BLaER1 (cell line): ENCODE results near the gene ZNF135.
A peak's percentile ranks its signal among the peaks of the same experiment; 100 is the strongest.

Source experiments
- H3K27ac ChIP-seq: shearing (Covaris generic); formaldehyde crosslinking; 2 replicates; pipeline ENCODE4 v1.8.1; 2022
- H3K27me3 ChIP-seq: shearing (Covaris generic); formaldehyde crosslinking; 2 replicates; pipeline ENCODE4 v1.8.1; 2022
- H3K36me3 ChIP-seq: shearing (Covaris generic); formaldehyde crosslinking; 2 replicates; pipeline ENCODE4 v1.8.1; 2022
- H3K4me1 ChIP-seq: shearing (Covaris generic); formaldehyde crosslinking; 2 replicates; pipeline ENCODE4 v1.8.1; 2022
- H3K4me2 ChIP-seq: shearing (Covaris generic); formaldehyde crosslinking; 2 replicates; pipeline ENCODE4 v1.8.1; 2022
- H3K4me3 ChIP-seq: shearing (Covaris generic); formaldehyde crosslinking; 2 replicates; pipeline ENCODE4 v1.8.1; 2022
- H3K9ac ChIP-seq: shearing (Covaris generic); formaldehyde crosslinking; 2 replicates; pipeline ENCODE4 v1.8.1; 2022
- H3K9me3 ChIP-seq: shearing (Covaris generic); formaldehyde crosslinking; 2 replicates; pipeline ENCODE4 v1.8.1; 2022
- H4K20me1 ChIP-seq: shearing (Covaris generic); formaldehyde crosslinking; 2 replicates; pipeline ENCODE4 v1.8.1; 2022
- Cebpa-rat ChIP-seq: shearing (Covaris generic); IDR thresholded peaks from 2 replicates; pipeline ENCODE4 v1.8.1; 2022

Gene ZNF135

DNA sequence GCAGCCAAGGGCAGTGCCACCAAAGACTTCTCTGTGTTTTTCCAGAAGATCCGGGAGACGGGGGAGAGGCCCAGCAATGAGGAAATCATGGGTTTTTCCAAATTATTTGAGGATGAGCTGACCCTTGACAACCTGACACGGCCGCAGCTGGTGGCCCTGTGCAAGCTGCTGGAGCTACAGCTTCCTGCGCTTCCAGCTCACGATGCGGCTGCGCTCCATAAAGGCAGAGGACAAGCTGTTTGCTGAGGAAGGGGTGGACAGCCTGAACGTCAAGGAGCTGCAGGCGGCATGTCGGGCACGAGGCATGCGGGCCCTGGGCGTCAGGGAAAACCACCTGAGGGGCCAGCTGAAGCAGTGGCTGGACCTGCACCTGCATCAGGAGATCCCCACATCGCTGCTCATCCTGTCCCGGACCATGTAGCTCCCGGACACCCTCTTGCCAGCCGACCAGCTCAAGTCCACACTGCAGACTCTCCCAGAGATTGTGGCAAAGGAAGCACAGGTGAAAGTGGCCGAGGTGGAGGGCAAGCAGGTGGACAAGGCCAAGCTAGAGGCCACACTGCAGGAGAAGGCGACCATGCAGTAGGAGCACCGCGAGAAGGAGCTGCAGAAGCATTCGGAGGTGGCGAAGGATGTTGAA is 13.6 kb upstream of the ZNF135 start:
- Histone ChIP-seq H3K4me2 (no peak overlapping the region), H4K20me1 (no peaks in the 10 kb centered on the region), H3K4me3 (no peak overlapping the region), H3K9ac (no peak overlapping the region), H3K27ac (no peak overlapping the region), H3K36me3 (no peaks in the 10 kb centered on the region), H3K27me3 (no peaks in the 10 kb centered on the region), H3K9me3 (peaks cover 100% of the 10 kb centered on the region), H3K4me1 (peaks cover 6% of the 10 kb centered on the region)
- TF ChIP-seq Cebpa-rat: no peak

DNA sequence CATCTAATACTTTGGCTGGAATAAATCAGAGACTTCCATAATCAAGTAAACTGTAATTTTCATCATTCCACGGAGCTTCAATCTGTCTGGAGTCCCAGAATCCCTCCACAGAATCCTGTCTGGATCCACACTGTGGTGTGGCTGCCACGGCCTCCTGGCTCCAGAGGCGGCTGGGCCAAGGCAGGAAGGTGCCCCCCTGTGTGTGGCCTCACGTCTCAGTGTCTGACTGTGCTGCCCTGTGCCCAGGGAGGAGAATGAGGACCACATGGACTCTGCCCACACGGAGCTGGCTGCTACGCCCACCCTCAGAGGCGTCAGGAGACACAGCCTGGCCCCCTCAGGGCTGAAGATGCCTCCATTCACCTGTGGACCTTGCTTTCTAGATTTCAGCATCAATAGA is 12.2 kb upstream of the ZNF135 start:
- no peak for TF ChIP-seq Cebpa-rat
- Histone ChIP-seq H3K9ac (no peak overlapping the region), H3K27me3 (no peaks in the 10 kb centered on the region), H4K20me1 (no peaks in the 10 kb centered on the region), H3K4me2 (no peak overlapping the region), H3K4me3 (no peak overlapping the region), H3K4me1 (peaks cover 6% of the 10 kb centered on the region), H3K9me3 (peaks cover 100% of the 10 kb centered on the region), H3K36me3 (no peaks in the 10 kb centered on the region), H3K27ac (no peak overlapping the region)

DNA sequence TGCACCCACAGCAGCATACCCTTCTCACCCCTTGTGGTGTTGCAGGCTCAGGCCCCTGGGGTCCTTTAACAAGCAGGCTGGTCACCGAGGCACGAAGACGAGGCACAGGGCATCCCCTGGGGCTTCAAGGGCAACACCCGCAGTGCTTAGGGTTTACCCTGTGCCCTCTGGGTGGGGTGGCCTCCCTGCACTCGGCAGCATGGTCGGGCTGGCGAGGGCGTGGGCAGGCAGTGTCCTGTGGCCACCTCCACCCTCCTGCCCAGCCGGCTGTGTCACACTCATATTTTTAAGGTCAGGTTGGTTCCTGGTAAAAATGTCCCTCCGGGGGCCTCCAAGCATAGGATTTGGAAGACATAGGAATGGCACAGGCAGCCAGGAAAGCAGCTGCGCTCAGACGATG is 11.4 kb upstream of the ZNF135 start:
- no peaks in the 10 kb centered on the region for H4K20me1 ChIP-seq
- H3K4me1 ChIP-seq: peaks cover 6% of the 10 kb centered on the region
- TF ChIP-seq Cebpa-rat: no peak
- 0 out of 2 replicates have a peak overlapping the region, but pooled peaks have one; percentile 17 for H3K4me2 ChIP-seq
- no peak overlapping the region for H3K27ac ChIP-seq
- H3K27me3 ChIP-seq: no peaks in the 10 kb centered on the region
- H3K4me3 ChIP-seq: no peak overlapping the region
- H3K36me3 ChIP-seq: no peaks in the 10 kb centered on the region
- no peak overlapping the region for H3K9ac ChIP-seq
- peaks cover 100% of the 10 kb centered on the region for H3K9me3 ChIP-seq

DNA sequence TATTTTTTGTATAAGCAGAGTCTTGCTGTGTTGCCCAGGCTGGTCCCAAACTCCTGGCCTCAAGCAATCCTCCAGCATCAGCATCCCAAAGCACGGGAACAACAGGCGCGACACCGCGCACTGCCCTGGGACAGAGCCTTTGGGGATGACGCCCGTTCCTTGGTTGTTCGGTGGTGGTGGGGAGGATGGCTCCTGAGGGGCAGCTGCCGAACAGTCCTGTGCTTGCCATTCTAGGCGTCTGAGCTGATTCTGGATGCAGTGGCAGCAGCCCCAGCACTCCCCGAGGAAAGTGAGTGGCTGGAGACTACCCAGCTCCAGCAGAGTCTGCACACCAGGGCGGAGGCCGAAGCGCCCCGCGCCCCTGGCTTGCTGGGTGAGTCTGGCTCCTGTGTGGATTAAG is 6.8 kb upstream of the ZNF135 start:
- H3K4me2 ChIP-seq: no peak overlapping the region
- H3K4me1 ChIP-seq: peaks cover 6% of the 10 kb centered on the region
- peaks cover 98% of the 10 kb centered on the region for H3K9me3 ChIP-seq
- H3K4me3 ChIP-seq: no peak overlapping the region
- H4K20me1 ChIP-seq: no peaks in the 10 kb centered on the region
- no peaks in the 10 kb centered on the region for H3K36me3 ChIP-seq
- H3K27me3 ChIP-seq: no peaks in the 10 kb centered on the region
- TF ChIP-seq Cebpa-rat: no peak
- no peak overlapping the region for H3K27ac ChIP-seq
- H3K9ac ChIP-seq: no peak overlapping the region

DNA sequence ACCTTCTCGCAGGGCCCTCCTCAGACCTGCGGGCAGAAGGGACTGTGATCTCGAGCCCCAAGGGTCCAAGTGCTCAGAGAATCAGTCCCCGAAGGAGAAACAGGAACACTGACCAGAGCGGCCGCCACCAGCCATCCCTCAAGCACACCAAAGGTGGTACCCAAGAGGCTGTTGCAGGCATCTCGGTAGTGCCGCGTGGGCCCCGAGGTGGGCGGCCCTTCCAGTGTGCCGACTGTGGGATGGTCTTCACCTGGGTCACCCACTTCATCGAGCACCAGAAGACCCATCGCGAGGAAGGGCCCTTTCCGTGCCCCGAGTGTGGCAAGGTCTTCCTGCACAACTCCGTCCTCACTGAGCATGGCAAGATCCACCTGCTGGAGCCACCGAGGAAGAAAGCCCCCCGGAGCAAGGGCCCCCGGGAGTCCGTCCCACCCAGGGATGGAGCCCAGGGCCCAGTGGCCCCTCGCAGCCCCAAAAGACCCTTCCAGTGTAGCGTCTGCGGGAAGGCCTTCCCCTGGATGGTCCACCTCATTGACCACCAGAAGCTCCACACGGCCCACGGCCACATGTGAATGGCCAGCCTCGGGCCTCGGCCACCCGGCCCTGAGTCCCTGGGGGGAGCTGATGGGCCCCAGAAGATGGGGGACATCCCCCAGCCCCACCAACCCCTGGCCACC is 5.5 kb upstream of the ZNF135 start:
- H3K9me3 ChIP-seq: peaks cover 97% of the 10 kb centered on the region
- peaks cover 5% of the 10 kb centered on the region for H3K4me1 ChIP-seq
- H3K27me3 ChIP-seq: no peaks in the 10 kb centered on the region
- H3K4me3 ChIP-seq: no peak overlapping the region
- no peak for TF ChIP-seq Cebpa-rat
- no peaks in the 10 kb centered on the region for H3K36me3 ChIP-seq
- no peak overlapping the region for H3K9ac ChIP-seq
- H3K27ac ChIP-seq: no peak overlapping the region
- no peaks in the 10 kb centered on the region for H4K20me1 ChIP-seq
- no peak overlapping the region for H3K4me2 ChIP-seq

DNA sequence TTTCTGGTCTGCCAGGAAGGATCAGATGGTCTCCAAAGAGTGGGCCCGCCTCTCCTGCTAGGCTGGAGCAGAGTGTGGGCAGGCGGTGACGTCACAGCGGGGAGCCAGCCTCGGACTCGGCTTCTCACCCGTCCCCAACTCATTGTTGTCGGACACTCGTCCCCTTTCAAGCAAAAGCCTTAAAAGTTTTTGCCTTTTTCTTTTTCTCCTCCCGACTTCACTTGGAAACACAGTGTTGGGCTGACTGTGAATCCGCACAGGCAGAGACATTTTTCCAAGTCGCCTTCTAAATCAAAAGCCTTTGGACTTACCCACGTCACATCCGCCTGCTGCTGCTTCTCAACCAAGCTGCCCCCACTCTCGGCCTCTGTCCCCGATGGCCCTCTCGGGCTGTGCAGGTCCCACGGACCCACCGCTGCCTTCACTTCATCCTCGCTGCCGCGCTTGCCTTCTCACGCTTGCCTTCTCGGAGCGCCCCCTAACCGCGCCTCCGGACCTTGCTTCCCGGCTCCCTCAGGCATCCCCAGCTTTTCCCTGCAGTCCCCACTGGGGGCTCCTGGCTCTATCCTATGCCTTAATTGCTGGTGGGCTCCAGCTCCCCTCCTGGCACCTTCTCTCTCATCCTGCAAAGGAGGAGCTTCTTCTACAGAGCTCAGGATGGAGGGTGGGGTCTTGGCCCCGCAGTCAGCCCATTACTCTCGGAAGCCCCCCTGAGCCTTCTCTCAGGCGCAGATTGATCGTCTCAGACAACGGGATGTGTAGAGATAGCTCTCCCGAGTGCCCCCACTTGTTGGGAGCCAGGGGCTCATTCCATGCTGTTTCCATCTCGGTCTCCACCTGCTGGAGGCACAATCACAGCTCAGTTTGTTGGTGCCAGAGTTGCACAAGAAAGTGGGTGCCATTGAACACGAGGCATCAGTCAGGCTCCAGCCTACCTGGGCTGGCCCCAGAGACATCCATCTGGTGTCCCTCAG is 3.9 kb upstream of the ZNF135 start:
- no peak for TF ChIP-seq Cebpa-rat
- Histone ChIP-seq H3K27me3 (no peaks in the 10 kb centered on the region), H3K4me2 (peak overlapping the region; percentile 36), H3K9ac (0 out of 2 replicates have a peak overlapping the region, but pooled peaks have one; percentile 3), H3K27ac (no peak overlapping the region), H3K4me3 (peak overlapping the region; percentile 55), H4K20me1 (no peaks in the 10 kb centered on the region), H3K36me3 (peaks cover 2% of the 10 kb centered on the region; the same call in 1 of the 2 replicates), H3K9me3 (peaks cover 91% of the 10 kb centered on the region), H3K4me1 (peaks cover 15% of the 10 kb centered on the region)

DNA sequence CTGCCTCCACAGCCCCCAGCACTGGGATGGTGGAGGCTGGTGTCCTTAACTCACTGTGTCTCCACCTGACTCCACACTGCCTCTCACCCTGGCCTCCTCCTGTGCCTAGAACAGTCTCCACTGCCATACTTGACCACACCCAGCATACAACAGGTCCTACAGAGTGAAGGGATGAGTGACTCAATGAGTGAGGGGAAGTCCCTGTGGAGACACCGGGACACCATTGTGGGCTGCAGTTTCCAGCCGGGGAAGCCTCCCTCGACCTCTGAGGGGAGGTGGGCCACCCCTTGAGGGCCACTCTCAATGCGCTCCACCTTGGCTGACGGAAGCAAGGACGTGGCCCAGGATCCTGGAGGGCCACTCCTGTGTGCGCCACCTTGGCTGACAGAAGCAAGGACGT is 2.8 kb upstream of the ZNF135 start:
- Histone ChIP-seq H3K4me3 (no peak overlapping the region), H3K27ac (no peak overlapping the region), H3K9ac (no peak overlapping the region), H3K36me3 (peaks cover 10% of the 10 kb centered on the region), H3K27me3 (no peaks in the 10 kb centered on the region), H3K4me1 (peaks cover 20% of the 10 kb centered on the region), H4K20me1 (no peaks in the 10 kb centered on the region), H3K9me3 (peaks cover 90% of the 10 kb centered on the region), H3K4me2 (no peak overlapping the region)
- TF ChIP-seq Cebpa-rat: no peak

DNA sequence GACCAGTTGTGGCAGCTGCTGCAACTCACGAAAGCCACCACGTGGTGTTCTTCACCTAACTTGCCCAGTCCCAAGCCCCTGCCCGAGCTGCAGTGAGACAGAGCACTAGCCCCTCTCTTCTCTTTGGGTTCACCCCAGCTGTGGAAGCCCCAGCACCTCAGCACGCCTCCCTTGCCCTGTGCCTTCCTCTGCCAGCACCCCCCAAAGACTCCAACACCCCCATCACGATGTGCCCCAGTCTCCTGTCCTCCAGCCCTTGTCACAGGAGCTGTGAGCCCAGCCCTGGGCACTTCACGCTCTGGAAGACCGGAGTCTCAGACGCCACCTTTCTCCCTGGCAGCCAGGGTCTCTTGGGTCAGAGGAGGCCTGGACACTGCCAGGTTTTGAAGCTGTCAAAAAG is 2.2 kb upstream of the ZNF135 start:
- peaks cover 16% of the 10 kb centered on the region for H3K36me3 ChIP-seq
- H3K27ac ChIP-seq: no peak overlapping the region
- peaks cover 20% of the 10 kb centered on the region for H3K4me1 ChIP-seq
- no peak for TF ChIP-seq Cebpa-rat
- H3K27me3 ChIP-seq: no peaks in the 10 kb centered on the region
- no peaks in the 10 kb centered on the region for H4K20me1 ChIP-seq
- no peak overlapping the region for H3K4me2 ChIP-seq
- H3K4me3 ChIP-seq: no peak overlapping the region
- H3K9me3 ChIP-seq: peaks cover 90% of the 10 kb centered on the region
- no peak overlapping the region for H3K9ac ChIP-seq

DNA sequence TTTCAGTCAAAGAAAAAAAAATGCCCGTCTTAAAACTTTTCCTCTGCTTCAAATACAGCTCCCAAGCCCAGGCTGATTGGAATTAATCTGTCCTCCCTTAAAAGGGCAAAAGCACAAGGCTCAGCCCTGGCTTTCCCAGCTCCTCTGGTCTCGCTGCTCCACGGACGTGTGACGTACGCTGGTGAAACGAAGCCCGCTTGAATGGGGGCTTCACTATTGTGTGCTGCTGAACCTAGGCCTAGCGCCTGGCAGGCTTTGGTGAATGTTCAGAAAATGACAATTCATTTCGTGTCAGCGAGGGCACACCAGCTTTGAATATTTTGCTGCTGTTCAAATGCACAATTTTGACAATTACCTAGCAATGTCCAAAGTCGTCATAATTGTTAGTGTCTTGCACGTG is 615 bp upstream of the ZNF135 start:
- Histone ChIP-seq H3K36me3 (peaks cover 32% of the 10 kb centered on the region), H3K4me3 (peak overlapping the region; percentile 68), H4K20me1 (no peaks in the 10 kb centered on the region), H3K27me3 (no peaks in the 10 kb centered on the region), H3K27ac (peak overlapping the region; percentile 92), H3K4me1 (peaks cover 20% of the 10 kb centered on the region), H3K9ac (peak overlapping the region; percentile 85), H3K4me2 (peak overlapping the region; percentile 75), H3K9me3 (peaks cover 90% of the 10 kb centered on the region)
- no peak for TF ChIP-seq Cebpa-rat
